OCI-LY1 (cell line): ENCODE data around the gene DNAL4.

Source experiments
- H2AFZ ChIP-seq: fragments of 200-600 bp; sonication (generic), shearing (Covaris generic); 2 replicates; pipeline ENCODE4 v1.6.0; 2014; ENCODE audit warnings: antibody characterized with exemption, mild to moderate bottlenecking, low read length
- H3F3A ChIP-seq: fragments of 200-600 bp; sonication (generic), shearing (Covaris generic); 2 replicates; pipeline ENCODE4 v1.6.0; 2014; ENCODE audit warnings: mild to moderate bottlenecking, antibody characterized with exemption, low read length, moderate library complexity; ENCODE audit not compliant: insufficient read depth
- H3K27ac ChIP-seq: fragments of 200-600 bp; sonication (generic); 2 replicates; pipeline ENCODE4 v1.5.1; 2014; ENCODE audit warnings: low read length, mixed run types, mild to moderate bottlenecking, low read depth; ENCODE audit not compliant: poor library complexity, severe bottlenecking
- H3K27me3 ChIP-seq: fragments of 200-600 bp; sonication (generic); 2 replicates; pipeline ENCODE4 v1.6.0; 2014; ENCODE audit warnings: antibody characterized with exemption, mild to moderate bottlenecking, low read length, moderate library complexity; ENCODE audit not compliant: insufficient read depth
- H3K36me3 ChIP-seq: fragments of 200-600 bp; sonication (generic); 2 replicates; pipeline ENCODE4 v1.6.1; 2014; ENCODE audit warnings: mild to moderate bottlenecking, antibody characterized with exemption, low read length, moderate library complexity, mixed read lengths; ENCODE audit not compliant: insufficient read depth
- H3K4me1 ChIP-seq: fragments of 200-600 bp; sonication (generic); 2 replicates; pipeline ENCODE4 v1.5.1; 2014; ENCODE audit warnings: mild to moderate bottlenecking, low read length, moderate library complexity; ENCODE audit not compliant: insufficient read depth, severe bottlenecking
- H3K4me2 ChIP-seq: fragments of 200-600 bp; sonication (generic), shearing (Covaris generic); 2 replicates; pipeline ENCODE4 v1.6.1; 2014; ENCODE audit warnings: low read length
- H3K4me3 ChIP-seq: fragments of 200-600 bp; sonication (generic); 2 replicates; pipeline ENCODE4 v1.5.1; 2014; ENCODE audit warnings: low read length, low read depth, mild to moderate bottlenecking, mixed read lengths; ENCODE audit not compliant: poor library complexity, severe bottlenecking
- H3K79me2 ChIP-seq: fragments of 200-600 bp; shearing (Covaris generic); 2 replicates; pipeline ENCODE4 v1.6.1; 2016; ENCODE audit warnings: mixed run types, low read length, mixed read lengths; ENCODE audit not compliant: insufficient read depth
- H3K9ac ChIP-seq: fragments of 200-600 bp; sonication (generic), shearing (Covaris generic); 2 replicates; pipeline ENCODE4 v1.6.1; 2014; ENCODE audit warnings: mild to moderate bottlenecking, low read length, mixed read lengths
- H3K9me2 ChIP-seq: fragments of 200-600 bp; sonication (generic), shearing (Covaris generic); 2 replicates; pipeline ENCODE4 v1.6.1; 2014; ENCODE audit warnings: low read depth, mild to moderate bottlenecking, low read length, mixed read lengths
- H3K9me3 ChIP-seq: fragments of 200-600 bp; shearing (Covaris generic); 2 replicates; pipeline ENCODE4 v1.6.1; 2014; ENCODE audit warnings: low read length, mixed read lengths
- H4K20me1 ChIP-seq: fragments of 200-600 bp; sonication (generic), shearing (Covaris generic); 2 replicates; pipeline ENCODE4 v1.6.0; 2016; ENCODE audit warnings: mild to moderate bottlenecking, low read length; ENCODE audit not compliant: insufficient read depth
- EZH2 ChIP-seq: fragments of 200-600 bp; sonication (generic), shearing (Covaris generic); IDR thresholded peaks from 2 replicates; pipeline ENCODE4 v1.8.0; 2017; ENCODE audit warnings: borderline replicate concordance, mixed run types, mild to moderate bottlenecking, antibody characterized with exemption, low read length, moderate library complexity, mixed read lengths
- TF ChIP-seq, protein P1 (sequence below): fragments of 200-600 bp; sonication (generic), shearing (Covaris generic); IDR thresholded peaks from 2 replicates; pipeline ENCODE4 v1.5.1; 2017; ENCODE audit warnings: mild to moderate bottlenecking, antibody characterized with exemption, low read length, moderate library complexity, mixed read lengths

Gene DNAL4

DNA sequence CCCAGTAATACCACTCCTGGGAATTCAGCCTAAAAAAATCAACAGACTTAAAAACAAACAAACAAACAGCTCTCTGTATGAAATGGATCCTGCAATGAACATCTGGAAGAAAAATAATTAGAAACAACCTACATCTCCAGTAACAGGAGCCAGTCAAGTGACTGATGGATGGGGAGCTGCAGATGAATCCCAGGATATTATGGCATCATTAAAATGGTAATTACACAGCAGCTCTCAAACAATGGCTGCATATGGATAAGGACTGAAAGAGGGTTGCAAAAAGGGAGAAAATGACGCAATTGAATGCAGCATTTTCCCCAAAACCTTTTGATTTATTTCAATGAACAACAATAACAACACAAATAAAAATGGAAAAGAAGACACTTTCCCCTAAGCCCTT is 45.7 kb upstream of the DNAL4 start:
- Histone ChIP-seq H4K20me1 (no peaks in the 10 kb centered on the region), H3K9ac (no peak overlapping the region), H3K27me3 (no peaks in the 10 kb centered on the region), H3K79me2 (no peaks in the 10 kb centered on the region), H3K4me2 (no peak overlapping the region), H3K36me3 (no peaks in the 10 kb centered on the region), H3F3A (no peaks in the 10 kb centered on the region), H2AFZ (no peak overlapping the region), H3K9me2 (no peaks in the 10 kb centered on the region), H3K4me3 (no peak overlapping the region), H3K9me3 (no peaks in the 10 kb centered on the region), H3K27ac (no peak overlapping the region), H3K4me1 (no peaks in the 10 kb centered on the region)
- TF ChIP-seq, protein P1, sequence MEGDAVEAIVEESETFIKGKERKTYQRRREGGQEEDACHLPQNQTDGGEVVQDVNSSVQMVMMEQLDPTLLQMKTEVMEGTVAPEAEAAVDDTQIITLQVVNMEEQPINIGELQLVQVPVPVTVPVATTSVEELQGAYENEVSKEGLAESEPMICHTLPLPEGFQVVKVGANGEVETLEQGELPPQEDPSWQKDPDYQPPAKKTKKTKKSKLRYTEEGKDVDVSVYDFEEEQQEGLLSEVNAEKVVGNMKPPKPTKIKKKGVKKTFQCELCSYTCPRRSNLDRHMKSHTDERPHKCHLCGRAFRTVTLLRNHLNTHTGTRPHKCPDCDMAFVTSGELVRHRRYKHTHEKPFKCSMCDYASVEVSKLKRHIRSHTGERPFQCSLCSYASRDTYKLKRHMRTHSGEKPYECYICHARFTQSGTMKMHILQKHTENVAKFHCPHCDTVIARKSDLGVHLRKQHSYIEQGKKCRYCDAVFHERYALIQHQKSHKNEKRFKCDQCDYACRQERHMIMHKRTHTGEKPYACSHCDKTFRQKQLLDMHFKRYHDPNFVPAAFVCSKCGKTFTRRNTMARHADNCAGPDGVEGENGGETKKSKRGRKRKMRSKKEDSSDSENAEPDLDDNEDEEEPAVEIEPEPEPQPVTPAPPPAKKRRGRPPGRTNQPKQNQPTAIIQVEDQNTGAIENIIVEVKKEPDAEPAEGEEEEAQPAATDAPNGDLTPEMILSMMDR: no peak
- TF ChIP-seq EZH2: no peak

DNA sequence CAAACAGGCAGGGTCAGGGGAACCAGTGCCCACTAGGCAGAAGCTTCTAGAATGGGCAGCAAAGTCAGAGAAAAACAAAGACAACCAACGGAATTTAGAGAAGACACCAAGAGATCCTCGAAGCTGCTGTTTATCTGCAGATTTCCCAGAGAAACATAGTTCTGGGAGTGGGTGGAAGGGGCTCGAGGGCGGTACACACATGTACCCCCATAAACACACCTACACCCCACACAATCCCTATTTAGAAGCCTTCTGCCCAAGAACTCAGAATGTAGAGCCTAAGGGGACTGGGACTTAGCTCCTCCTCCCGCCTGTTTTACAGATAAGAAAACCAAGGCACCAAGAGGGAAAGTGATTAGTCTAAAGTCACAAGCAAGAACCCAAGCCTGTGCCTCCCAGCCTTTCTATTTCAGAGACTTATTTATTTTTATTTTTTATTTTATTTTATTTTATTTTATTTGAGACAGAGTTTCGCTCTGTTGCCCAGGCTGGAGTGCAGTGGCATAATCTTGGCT is 43.5 kb upstream of the DNAL4 start:
- Histone ChIP-seq H4K20me1 (no peaks in the 10 kb centered on the region), H2AFZ (no peak overlapping the region), H3K9me3 (no peaks in the 10 kb centered on the region), H3F3A (no peaks in the 10 kb centered on the region), H3K27me3 (no peaks in the 10 kb centered on the region; the same call in 1 of the 2 replicates), H3K27ac (no peak overlapping the region), H3K36me3 (no peaks in the 10 kb centered on the region), H3K9ac (no peak overlapping the region), H3K4me3 (no peak overlapping the region), H3K79me2 (no peaks in the 10 kb centered on the region), H3K4me1 (no peaks in the 10 kb centered on the region), H3K9me2 (no peaks in the 10 kb centered on the region), H3K4me2 (no peak overlapping the region)
- TF ChIP-seq EZH2: no peak
- TF ChIP-seq, protein P1: no peak

- H3K79me2 ChIP-seq: no peaks in the 10 kb centered on the region
- H3K9me2 ChIP-seq: no peaks in the 10 kb centered on the region
- no peak overlapping the region for H3K27ac ChIP-seq
- H3K4me2 ChIP-seq: no peak overlapping the region
- no peaks in the 10 kb centered on the region for H3F3A ChIP-seq
- no peaks in the 10 kb centered on the region for H3K9me3 ChIP-seq
- H3K9ac ChIP-seq: no peak overlapping the region
- H2AFZ ChIP-seq: no peak overlapping the region
- TF ChIP-seq, protein P1: no peak
- TF ChIP-seq EZH2: no peak
- no peak overlapping the region for H3K4me3 ChIP-seq
- no peaks in the 10 kb centered on the region; the same call in 1 of the 2 replicates for H3K27me3 ChIP-seq
- H3K4me1 ChIP-seq: no peaks in the 10 kb centered on the region
- H4K20me1 ChIP-seq: no peaks in the 10 kb centered on the region
- H3K36me3 ChIP-seq: no peaks in the 10 kb centered on the region
Observed at GRCh38 chr22:38835888-38836301, 42.0 kb upstream of the DNAL4 start.
